Midbrain (tissue), 1 donor: ENCODE results near the gene NUDT6.
A peak's percentile ranks its signal among the peaks of the same experiment; 100 is the strongest.
"Not testable (repeated sequence)": the region's sequence is repeated elsewhere in the genome, so short reads cannot be mapped to it uniquely, and the experiment has no call there.

Experiments used
- DNase-seq: peaks from one replicate; lab custom pipeline; 2025; lab: John Stamatoyannopoulos, UW

NUDT6 gene

GRCh38 chr4:122875949-122876348 lies 46.4 kb downstream of the NUDT6 start:
- DNase-seq: no peak

GRCh38 chr4:122873821-122874593 lies 48.4 kb downstream of the NUDT6 start:
- DNase-seq: no peak

DNA sequence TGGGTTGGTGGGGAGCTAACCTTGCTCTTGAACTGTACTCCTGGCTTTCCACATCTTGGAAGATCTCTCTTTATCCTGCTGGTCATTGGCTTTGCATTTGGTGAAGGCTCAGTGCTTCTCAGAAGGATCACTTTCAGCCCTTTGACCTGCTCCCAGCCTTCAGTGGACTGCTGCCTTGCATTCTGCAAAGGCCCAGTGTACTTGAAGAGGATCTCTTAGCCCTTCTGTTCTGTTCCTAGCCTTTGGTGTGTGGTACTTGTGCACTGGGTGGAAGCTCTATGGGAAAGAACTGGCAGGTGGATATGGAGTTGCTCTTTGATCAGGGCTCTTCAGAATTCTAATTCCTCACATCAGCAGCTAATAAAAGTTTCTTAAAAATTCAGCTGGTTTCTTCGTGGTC lies 49.3 kb downstream of the NUDT6 start:
- DNase-seq: no peak

- DNase-seq: not testable (repeated sequence)
Observed at GRCh38 chr4:122868235-122868634, 54.2 kb downstream of the NUDT6 start.

- no peak for DNase-seq
Observed at GRCh38 chr4:122865425-122865824, 57.0 kb downstream of the NUDT6 start.

DNA sequence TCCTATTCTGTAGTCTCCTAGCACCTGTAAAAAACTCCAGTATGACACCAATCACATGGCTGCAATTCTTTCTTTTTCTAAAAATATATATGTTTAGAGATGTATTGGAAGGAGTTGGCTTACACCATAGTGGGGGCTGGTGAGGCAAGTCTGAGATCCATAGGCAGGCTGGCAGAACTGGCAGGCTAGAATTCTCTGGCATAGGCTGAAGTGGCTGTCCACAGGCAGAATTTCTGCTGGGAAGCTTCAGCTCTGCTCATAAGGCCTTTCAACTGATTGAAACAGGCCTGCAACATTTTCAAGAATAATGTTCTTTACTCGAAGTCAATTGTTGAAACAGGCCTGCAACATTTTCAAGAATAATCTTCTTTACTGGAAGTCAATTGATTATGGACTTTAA lies 58.8 kb downstream of the NUDT6 start:
- DNase-seq: no peak

GRCh38 chr4:122861172-122861943 lies 61.0 kb downstream of the NUDT6 start:
- no peak for DNase-seq

DNA sequence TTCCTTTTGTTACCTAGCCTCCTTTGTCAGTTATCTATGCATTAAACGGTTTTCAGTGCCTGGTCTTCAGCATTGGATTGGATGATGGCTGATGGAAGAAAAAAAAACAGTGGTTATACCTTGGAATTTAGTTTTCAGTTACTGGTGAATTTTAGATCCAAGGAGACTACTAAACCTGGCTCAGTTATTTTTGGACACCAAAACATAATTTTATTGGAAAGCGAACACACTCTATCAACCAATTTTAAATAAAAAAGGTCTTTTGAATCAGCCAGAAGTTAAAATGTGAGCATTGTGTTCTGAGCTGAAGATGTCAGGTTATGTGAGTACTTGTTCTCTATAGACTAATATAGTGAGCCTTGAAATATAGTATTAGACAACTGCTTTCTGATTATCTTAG lies 63.7 kb downstream of the NUDT6 start:
- DNase-seq: no peak

- DNase-seq: no peak
Observed at GRCh38 chr4:122857160-122857559, 65.2 kb downstream of the NUDT6 start.

DNA sequence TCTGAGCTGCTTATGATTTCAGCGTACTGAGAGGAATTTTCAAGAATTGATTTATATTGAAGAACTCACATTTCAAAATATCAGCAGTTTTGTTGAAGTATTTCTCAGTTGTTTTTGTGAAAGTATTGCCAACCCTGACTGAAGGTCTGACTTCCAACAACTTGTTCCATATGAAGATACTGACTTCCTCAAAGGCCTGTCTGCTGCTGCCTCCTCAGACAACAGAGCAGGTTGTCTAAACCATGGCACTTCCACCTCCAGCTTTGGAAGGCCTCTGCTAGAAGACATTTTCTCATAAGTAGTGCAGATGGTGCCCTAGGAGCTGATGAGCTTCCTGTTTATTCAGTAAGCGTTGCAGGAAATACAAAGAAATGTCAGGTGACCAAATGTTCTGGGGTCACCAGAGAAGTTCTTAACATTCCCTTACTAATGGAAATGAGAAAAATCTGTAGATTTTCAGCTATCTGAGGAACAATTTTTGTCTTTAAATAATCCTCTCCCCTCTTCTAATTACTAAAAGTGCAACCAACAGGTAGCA lies 67.0 kb downstream of the NUDT6 start:
- DNase-seq: peak; percentile 37

DNA sequence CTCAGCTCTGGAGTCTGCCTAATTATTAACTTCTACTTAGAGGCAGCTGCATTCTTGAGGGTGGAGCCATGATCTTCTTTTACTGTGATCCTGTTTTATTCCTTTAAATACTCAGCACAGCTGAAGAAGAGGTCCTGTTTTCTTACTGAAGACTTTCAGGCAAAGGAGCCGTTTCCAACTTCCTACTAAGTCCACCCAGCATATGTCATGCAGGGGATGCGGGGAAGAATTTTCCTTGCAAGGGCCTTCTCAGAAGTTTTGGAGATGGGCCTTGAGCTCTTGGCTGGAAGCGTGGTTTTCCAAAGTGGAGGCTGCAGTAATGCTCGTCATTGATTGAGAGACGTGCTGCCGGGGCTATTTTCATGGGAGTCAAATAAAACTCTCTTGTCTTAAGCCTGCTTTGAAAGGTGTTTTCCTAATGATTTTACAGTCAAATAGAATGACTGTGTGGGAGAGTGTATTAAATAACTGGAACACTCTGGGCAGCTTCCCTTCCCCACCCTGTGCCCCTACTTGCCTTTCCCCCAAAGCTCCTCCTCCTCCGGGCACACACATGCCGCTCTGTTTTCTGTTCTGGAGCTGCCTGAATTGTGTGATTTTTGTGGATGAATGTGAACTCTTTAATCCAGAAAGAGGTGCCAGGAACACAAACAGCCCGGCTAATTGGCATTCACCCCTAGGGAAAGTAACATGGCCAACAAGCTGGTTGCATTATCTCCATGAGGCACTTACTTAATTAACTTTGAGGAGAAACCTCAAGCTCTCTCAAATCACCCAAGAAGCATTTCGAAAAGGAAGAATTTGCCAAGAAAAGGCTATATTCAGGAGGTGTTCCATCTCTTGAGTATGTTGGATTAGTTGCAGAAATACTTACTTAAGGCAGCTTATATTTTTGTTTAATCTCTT lies 67.7 kb downstream of the NUDT6 start:
- peak; percentile 86 for DNase-seq

DNA sequence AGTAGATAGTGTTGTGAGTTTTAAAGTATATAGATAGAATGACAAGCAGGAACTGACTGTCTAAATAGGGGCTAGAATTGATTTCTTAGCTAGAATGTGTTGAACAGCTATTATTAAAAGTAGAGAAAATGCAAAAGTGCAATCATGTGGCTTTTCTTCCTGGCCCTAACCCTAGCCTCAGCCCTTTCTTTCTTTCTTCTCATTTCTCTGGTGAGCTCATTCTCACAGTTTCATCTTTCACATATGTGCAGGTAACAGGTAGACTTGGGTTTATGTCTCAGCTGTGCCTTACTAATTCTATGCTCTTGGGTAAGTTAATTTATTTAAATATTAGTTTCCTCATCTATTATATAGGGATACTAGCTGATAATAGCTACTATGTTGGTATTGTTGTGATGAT lies 70.8 kb downstream of the NUDT6 start:
- no peak for DNase-seq

GRCh38 chr4:122849789-122850188 lies 72.6 kb downstream of the NUDT6 start:
- DNase-seq: not testable (repeated sequence)

GRCh38 chr4:122847931-122848330 lies 74.5 kb downstream of the NUDT6 start:
- DNase-seq: no peak

DNA sequence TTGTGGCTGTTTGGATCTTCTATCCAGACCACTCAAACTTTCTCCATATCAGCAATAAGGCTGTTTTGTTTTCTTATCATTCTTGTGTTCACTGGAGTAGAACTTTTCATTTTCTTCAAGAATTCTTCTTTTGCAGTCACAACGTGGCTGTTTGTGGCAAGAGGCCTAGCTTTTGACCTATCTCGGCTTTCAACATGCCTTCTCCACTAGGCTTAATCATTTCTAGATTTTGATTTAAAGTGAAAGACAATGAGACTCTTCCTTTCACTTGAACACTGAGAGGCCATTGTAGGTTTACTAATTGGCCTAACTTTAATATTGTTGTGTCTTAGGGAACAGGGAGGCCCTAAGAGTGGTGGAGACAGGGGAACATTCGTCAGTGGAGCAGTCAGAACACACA lies 76.6 kb downstream of the NUDT6 start:
- DNase-seq: no peak

GRCh38 chr4:122845066-122845465 lies 77.3 kb downstream of the NUDT6 start:
- no peak for DNase-seq

GRCh38 chr4:122844391-122844790 lies 78.0 kb downstream of the NUDT6 start:
- not testable (repeated sequence) for DNase-seq

GRCh38 chr4:122842984-122843531 lies 79.3 kb downstream of the NUDT6 start:
- no peak for DNase-seq
